GM19467 (cell line): ENCODE results near the gene SPRED2.

Experiments
- ATAC-seq: cut with Tn5 transposase; IDR thresholded peaks from one replicate; pipeline ENCODE4 v1.9.1; 2021; ENCODE audit warnings: mild to moderate bottlenecking, moderate library complexity; ENCODE audit not compliant: unreplicated experiment

Gene SPRED2

DNA sequence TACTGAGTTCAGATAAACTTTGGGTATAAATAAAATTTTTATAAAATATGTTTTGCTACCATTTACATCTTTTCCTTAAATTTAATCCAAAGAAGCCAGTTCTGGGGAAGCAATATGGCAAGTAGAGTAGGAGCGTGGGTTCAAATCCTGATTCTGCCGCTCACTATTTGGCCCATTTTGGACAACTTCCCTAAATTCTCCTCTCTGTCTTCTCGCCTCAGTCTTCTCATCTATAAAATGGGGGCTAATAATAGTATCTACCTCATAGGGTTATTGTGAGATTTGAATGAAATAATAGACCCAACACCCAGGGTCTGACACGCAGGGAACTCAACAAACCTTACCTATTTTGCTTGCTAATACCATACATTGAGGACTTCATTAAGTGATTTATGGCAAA, 145.0 kb downstream of the SPRED2 start:
- no peak for ATAC-seq

DNA sequence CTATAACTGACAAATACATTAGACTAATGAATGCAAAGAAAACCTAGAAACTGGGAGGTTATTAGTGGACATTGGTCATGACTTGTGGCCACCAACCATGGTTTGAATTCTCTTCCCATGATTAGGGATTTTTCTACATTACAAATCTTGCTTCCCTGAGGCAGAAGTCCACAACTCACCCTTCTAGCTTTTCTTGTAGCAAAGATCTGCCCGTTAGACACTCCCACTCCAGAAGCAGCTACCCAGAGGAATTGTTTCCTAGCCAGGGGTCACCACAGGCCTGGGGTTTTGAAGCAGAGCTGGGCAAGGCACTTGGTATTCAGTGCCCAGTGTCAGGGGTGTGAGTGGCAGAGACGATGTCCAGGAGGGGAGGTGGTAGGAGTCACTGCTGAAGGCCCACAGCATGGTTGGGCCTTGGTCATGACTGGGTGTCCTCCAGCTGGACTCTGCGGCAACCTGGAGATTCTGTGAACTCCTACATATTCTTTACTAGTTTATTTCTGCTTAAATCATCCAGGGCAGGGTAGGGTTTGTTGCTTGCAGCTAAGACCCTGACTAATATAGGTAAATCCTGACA, 149.8 kb downstream of the SPRED2 start:
- ATAC-seq = no peak

DNA sequence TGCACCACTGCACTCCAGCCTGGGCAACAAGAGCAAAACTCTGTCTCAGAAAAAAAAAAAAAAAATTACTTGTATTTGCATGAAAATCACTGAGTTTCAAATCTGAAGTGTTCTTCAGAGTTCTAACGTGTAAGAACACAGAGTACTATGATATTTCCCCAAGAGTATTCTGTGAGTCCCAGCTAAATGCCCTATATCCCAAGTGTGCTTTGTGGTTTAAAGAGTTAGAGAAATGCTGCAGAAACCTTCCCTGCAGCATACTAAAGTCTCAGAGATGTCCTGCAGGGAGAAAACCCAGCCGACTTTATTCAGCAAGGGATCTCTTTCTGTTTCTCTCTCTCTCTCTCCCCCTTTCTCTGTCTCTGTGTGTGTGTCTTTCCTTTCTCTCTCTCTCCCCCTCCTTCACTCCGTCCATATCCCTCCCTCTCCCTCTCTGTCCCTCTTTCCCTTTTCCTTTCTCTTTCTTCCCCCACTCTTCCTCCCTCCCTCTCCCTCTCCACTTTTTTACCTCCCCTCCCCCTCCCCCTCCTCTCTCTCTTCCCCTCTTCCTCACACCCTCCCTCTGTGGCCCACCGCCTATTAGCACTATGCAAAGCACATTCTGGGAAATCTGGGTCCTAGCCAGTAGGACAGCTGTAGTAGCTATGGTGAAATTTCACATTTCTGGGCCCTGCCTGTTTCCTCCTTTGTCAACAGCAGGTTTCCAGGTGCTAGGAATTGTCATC, 150.6 kb downstream of the SPRED2 start:
- no peak for ATAC-seq

DNA sequence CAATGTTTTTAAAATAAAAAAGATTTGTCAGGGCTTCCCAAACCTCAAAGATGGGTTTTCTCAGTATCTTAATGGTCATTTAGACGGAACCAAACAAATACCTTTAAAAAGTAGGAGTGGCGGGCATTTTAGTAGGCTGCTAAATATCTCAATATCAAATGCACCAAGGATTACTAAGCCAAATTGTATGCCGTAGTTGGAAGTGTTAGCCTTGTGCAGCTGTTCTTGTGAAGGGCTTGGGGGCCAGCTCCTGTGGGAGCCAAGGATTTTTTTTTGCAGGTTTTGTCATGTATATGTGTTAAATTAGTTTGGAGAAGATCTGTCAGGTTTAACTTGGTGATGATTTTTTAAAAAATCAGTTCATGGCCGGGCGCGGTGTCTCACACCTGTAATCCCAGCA, 152.6 kb downstream of the SPRED2 start:
- ATAC-seq = no peak

DNA sequence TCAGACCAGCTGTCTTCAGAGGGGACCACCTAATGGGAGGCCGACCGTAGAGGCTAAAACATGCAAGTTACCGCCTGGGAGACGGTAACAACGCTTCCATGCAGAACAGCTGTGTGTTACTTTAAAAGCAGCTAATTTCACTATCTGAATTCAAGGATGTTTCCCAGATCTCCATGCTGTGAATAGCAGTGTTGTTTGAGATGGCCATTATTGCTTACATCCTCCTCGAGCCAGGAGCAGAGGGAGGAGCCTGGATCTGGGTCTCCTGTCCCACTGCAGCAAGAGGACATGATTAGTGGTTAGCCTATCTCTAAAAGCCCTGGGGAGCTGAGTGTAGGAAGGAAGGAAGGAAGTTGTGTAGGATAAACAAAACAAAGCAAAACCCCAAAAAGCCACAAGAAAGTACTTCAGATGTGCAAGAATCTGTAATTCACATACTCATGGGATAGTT, 153.8 kb downstream of the SPRED2 start:
- ATAC-seq = no peak

DNA sequence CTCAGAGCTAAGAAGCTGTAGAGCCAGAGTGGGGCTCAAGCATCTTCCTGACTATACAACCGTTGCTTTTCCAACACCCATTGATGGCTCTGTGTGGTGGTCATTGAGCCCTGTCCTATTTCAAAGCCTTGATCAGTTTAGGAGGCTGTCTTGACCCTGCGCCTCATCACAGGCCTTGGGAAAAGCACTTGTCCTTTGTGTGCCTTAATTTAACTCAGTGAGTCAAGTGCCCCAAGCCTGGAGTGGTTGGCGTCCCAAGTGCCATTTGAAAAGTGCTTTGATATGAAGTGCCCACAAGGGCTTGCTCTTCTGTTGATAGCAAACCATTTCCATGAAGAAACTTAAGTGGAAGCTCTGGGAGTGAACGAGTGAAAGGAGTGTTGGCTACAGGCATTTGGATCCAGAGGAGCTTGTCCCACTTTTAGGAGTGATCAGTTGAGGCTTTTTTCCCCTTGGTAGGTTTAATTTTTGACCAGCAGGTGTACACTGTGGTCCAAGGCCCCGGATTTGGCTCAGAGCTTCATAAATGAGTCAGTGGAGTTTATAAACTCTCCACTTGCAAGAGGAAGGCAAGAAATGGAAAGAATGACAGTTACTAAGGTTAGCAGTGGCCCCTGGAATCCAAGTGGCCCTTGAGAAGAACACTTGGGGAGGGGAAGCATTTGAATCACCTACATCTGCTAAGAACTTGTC, 154.5 kb downstream of the SPRED2 start:
- no peak for ATAC-seq

DNA sequence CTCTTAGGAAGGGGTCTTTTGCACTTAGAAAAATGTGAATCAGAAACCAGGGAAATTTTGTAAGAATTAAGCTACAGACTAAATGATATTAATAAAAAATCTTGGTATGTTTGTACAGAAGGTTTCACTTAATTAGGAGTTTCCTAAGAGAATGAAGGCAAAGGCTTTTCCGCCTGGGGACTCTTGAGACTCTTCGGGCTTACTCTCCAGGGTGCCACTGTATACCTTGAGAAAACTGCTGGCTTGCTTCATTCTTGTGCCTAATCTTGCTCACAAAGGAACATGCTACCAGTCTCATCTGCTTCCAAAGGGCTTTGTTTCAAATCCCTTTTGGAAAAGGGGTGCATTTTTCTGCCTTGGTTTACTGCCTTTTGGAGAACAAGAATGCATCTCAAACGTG, 155.3 kb downstream of the SPRED2 start:
- ATAC-seq = no peak

DNA sequence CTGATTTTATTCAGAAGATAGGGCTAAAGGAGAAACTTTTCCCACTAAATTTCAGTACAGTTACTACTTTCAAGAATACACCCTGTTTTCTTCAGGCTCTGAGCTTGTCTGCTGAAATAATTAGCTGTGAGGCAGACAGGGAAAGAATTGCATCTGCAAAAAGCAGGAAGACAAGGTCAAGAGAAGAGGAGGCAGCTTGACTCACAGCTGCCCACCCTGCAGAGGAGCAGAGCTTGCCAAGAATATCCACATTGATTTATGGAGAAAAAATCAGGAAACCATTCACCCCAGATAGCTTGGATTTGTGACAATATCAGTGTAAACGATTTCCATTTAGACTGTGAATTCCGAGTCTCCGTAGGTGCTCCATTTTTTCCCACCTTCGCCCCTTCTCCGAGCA, 155.8 kb downstream of the SPRED2 start:
- ATAC-seq = no peak

DNA sequence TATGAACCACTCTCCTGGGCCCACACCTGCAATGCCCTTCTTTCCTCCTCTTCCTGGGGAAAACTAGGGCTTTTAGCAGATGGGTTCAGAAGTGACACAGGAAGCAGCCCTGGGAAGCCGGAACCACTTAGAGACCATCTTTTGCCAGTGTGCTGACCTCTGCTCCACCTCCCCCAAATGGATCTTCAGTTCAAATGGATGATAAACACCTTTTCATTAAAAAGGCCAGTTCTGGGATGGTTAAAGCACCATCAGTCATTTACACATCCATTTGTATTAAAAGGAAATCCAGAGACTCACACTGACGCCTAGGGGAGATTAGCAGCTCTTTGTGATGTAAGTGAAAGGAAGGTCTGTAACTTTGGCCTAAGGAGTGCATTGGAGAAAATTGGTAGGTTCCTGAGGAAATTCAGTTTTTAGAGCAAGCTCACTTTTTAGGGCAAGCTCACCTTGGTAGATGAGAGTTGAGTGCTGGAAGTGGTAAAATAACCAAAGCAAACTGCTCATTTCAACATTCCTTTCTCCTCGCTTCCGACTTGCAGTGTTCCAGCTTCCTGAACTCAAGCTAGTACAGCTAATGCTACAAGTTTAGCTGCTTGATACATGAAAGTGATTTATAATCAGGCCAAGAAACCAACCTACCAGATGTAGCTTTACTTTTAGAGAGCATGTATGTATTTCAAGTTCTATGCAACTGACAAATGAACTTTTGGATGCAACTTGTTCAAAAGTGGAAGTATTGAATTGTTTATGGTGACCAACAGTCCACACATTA, 157.1 kb downstream of the SPRED2 start:
- ATAC-seq = no peak

DNA sequence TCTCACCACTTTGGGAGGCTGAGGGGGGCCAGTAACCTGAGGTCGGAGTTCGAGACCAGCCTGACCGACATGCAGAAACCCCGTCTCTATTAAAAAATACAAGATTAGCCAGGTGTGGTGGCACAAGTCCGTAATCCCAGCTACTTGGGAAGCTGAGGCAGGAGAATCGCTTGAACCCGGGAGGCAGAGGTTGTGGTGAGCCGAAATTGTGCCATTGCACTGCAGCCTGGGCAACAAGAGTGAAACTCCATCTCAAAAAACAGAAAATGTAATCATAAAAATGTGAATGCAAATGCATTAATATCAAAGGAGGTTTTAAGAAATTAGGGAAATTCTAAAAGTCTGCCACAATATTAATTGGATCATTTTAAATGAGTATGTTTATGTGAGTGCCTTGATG, 159.1 kb downstream of the SPRED2 start:
- ATAC-seq = no peak

DNA sequence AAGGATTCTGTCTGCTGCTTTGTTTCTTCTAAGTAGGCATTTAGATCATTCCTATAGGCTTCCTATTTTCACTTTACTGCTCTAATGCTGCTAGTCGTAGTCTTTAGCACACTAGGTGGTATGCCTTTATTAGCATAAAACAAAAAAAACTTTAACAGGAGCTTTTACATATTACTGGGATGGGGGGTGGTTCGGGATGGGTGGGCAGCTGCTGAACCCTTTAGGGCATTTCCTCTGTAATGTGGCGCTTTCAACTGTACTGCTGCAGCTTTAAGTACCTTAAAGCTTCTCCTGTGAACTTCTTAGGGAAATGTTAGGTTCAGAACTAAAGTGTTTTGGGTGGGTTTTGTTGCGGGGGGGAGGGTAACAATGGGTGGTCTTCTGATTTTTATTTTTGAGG, 163.4 kb downstream of the SPRED2 start:
- ATAC-seq = no peak

DNA sequence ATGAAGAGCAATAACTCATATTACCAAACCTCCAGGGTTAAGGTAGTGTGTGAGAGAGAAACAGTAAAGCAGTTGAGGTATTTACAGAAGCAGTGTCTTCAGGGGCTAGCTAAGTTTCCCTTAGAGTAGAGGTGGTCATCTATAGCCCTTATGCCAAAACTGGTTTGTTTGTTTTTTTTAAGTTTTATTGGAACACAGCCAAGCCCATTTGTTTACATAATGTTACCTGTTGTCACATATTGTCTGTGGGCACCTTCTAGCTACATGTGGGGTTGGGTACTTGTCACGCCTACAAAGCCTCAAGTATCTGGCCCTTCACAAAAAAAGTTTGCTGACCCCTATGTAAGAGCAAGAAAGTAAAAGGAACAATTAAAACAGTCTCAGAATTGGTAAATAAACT, 165.4 kb downstream of the SPRED2 start:
- ATAC-seq = no peak

DNA sequence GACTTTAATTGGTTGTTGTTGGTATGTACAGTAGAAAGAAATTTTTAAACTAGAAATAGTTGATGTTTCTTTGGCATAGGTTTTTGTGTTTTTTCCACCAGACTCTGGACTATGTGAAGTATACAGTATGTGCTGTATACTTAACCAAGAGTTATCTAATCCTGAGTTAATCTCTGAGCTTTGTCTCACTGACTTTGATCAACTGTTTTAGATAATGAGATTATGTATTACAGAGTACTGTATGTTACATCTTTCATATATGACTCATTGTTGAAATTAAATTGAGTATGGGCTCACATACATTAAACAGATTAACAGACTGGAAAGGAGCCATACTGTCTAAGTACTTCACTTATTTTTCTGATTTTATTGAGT, 166.7 kb downstream of the SPRED2 start:
- ATAC-seq = no peak

DNA sequence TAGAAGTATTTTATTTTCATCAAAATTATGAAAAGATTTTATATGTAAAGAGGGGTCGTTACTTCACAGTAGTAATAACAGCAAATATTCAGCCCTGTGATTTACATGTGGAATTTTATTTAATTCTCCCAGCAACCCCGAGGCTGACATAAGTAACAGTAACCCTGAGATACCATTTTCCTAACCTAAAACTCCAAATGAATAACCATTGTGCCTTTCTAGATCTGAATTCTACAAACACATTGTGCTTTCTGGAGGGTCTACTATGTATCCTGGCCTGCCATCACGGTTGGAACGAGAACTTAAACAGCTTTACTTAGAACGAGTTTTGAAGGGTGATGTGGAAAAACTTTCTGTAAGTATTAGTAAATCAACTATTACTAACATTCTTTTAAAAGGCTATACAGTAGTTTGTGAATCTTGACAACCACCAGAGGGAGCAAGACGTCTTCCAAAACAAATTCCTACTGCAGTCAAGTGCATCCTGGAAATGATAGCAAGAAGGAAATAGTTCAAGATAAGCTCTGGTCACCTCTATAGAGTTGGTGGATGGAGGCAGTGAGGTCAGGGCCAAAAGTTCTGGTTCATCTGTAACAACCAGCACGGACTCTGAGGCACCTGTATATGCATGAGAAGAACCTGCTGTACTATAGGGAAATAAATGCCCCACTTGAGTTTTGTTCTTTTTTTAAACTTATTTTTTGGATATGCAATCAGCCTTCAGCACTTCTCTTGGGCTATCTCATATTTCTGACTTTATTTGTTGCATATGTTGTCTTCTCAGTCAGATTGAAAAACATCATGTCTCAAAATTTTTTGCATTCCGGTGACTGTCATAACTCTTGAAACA, 167.4 kb downstream of the SPRED2 start:
- no peak for ATAC-seq

DNA sequence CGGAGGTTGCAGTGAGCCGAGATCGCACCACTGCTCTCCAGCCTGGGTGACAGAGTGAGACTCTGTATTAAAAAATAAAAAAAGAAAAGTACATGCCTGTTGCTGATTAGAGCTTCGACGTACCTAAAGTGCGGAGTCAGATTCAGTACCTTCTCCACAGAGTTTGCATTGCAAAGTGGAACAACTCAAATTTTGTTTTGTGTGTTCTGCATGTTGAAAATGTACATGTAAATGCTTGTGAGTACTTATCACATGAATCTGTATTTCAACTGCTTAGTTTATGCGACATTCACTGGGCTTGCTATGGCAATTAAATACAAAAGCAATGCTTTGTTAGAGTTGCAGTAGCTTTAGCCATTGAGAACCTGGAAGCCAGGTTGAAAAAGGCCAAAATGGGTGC, 168.4 kb downstream of the SPRED2 start:
- no peak for ATAC-seq

DNA sequence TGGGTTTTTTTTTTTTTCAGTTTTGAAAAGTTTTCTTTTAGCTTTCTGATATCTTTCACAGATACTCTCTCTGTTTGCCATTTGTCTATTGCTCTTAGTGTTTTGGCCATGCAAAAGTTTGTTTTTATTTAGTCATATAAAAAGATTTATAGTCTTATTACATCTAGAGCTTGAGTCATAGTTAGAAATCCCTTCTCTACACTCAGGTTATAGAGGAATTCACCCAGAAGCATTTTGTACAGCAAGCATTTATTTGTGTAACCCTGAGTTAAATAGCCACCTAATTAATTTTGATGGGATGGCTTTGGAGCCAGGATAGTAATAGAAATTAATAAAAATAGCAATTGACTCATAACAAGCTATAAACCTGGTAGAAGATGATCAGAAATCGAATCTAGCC, 169.1 kb downstream of the SPRED2 start:
- ATAC-seq = no peak

DNA sequence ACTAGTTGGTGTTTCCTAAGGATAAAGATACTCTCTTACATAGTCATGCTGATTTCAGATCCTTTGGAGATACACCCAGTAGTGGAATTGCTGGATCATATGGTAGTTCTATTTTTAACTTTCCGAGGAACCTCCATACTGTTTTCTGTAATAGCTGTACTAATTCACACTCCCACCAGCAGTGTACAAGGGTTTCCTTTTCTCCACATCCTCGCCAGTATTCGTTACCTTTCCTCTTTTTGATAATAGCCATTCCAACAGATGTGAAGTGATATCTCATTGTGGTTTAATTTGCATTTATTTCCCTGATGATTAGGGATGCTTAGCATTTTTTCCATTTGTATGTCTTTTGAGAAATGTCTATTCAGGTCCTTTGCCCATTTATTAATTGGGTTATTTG, 170.7 kb downstream of the SPRED2 start:
- no peak for ATAC-seq
